ENCODE measurements around the gene B4GALT4.

Gene B4GALT4

GRCh38 chr3:119235151-119235550 lies 5.5 kb downstream of the B4GALT4 start:
- DNase-seq = no peak

GRCh38 chr3:119234610-119235009 lies 6.1 kb downstream of the B4GALT4 start:
- no peak for DNase-seq

GRCh38 chr3:119230745-119231144 lies 9.9 kb downstream of the B4GALT4 start:
- no peak for DNase-seq

- no peak for DNase-seq
Measured at GRCh38 chr3:119230071-119230470, 10.6 kb downstream of the B4GALT4 start.

- DNase-seq = no peak
Measured at GRCh38 chr3:119229190-119229589, 11.5 kb downstream of the B4GALT4 start.

- DNase-seq = no peak
Measured at GRCh38 chr3:119228373-119229145, 12.1 kb downstream of the B4GALT4 start.

- DNase-seq = no peak
Measured at GRCh38 chr3:119227070-119227850, 13.4 kb downstream of the B4GALT4 start.

- DNase-seq = no peak
Measured at GRCh38 chr3:119225121-119225520, 15.6 kb downstream of the B4GALT4 start.

GRCh38 chr3:119223511-119223910 lies 17.2 kb downstream of the B4GALT4 start:
- DNase-seq = no peak

GRCh38 chr3:119222391-119222790 lies 18.3 kb downstream of the B4GALT4 start:
- DNase-seq = no peak

GRCh38 chr3:119221779-119222320 lies 18.8 kb downstream of the B4GALT4 start:
- no peak for DNase-seq

GRCh38 chr3:119220970-119221667 lies 19.6 kb downstream of the B4GALT4 start:
- DNase-seq = no peak

GRCh38 chr3:119220198-119220597 lies 20.5 kb downstream of the B4GALT4 start:
- DNase-seq = no peak

- DNase-seq = no peak
Measured at GRCh38 chr3:119219069-119219468, 21.6 kb downstream of the B4GALT4 start.

GRCh38 chr3:119211803-119212202 lies 28.9 kb downstream of the B4GALT4 start:
- DNase-seq = no peak

GRCh38 chr3:119211193-119211592 lies 29.5 kb downstream of the B4GALT4 start:
- no peak for DNase-seq

- DNase-seq = no peak
Measured at GRCh38 chr3:119207512-119207875, 33.2 kb downstream of the B4GALT4 start.

GRCh38 chr3:119206611-119207511 lies 33.8 kb downstream of the B4GALT4 start:
- DNase-seq = no peak

GRCh38 chr3:119205685-119206084 lies 35.0 kb downstream of the B4GALT4 start:
- no peak for DNase-seq

GRCh38 chr3:119205209-119205608 lies 35.5 kb downstream of the B4GALT4 start:
- DNase-seq = no peak

- DNase-seq = no peak
Measured at GRCh38 chr3:119195911-119196310, 44.8 kb downstream of the B4GALT4 start.

GRCh38 chr3:119195151-119195476 lies 45.6 kb downstream of the B4GALT4 start:
- DNase-seq = no peak
